GM23248 (cell line): ENCODE measurements around the gene KCNA2. TPM values are rescaled to one million over a fixed set of nuclear protein-coding genes. Genes with fewer than 3 reads are reported as not detected.

Source experiments
- DNase-seq: peaks from one replicate; pipeline ENCODE4 v3.0.0-alpha.2; 2015
- H2AFZ ChIP-seq: fragments of 200-600 bp; sonication (generic); 2 replicates; pipeline ENCODE4 v1.6.1; 2016; ENCODE audit warnings: antibody characterized with exemption
- H3F3A ChIP-seq: fragments of 200-600 bp; sonication (generic); 2 replicates; pipeline ENCODE4 v1.6.1; 2016; ENCODE audit warnings: mild to moderate bottlenecking, antibody characterized with exemption, mixed run types; ENCODE audit not compliant: insufficient read depth
- H3K27ac ChIP-seq: fragments of 200-600 bp; sonication (generic); 2 replicates; pipeline ENCODE4 v1.5.1; 2016; ENCODE audit warnings: mild to moderate bottlenecking
- H3K27me3 ChIP-seq: fragments of 200-600 bp; sonication (generic); replicated peaks from 2 replicates; pipeline ENCODE4 v1.6.1; 2016; ENCODE audit warnings: mild to moderate bottlenecking; ENCODE audit not compliant: insufficient read depth
- H3K36me3 ChIP-seq: fragments of 200-600 bp; sonication (generic); 2 replicates; pipeline ENCODE4 v1.6.1; 2016; ENCODE audit warnings: low read depth, mild to moderate bottlenecking
- H3K4me1 ChIP-seq: fragments of 200-600 bp; sonication (generic); 2 replicates; pipeline ENCODE4 v1.6.1; 2016; ENCODE audit warnings: mild to moderate bottlenecking; ENCODE audit not compliant: insufficient read depth
- H3K4me2 ChIP-seq: fragments of 200-600 bp; sonication (generic); one replicate; pipeline ENCODE4 v1.6.1; 2016; ENCODE audit warnings: mild to moderate bottlenecking; ENCODE audit not compliant: unreplicated experiment
- H3K4me3 ChIP-seq: fragments of 200-600 bp; sonication (generic); 2 replicates; pipeline ENCODE4 v1.5.1; 2016; ENCODE audit warnings: mild to moderate bottlenecking
- H3K79me2 ChIP-seq: fragments of 200-600 bp; sonication (generic); 2 replicates; pipeline ENCODE4 v1.6.1; 2016; ENCODE audit warnings: mild to moderate bottlenecking; ENCODE audit not compliant: insufficient read depth
- H3K9ac ChIP-seq: fragments of 200-600 bp; sonication (generic); 2 replicates; pipeline ENCODE4 v1.6.1; 2016; ENCODE audit warnings: mild to moderate bottlenecking
- H3K9me2 ChIP-seq: fragments of 200-600 bp; sonication (generic); 2 replicates; pipeline ENCODE4 v1.6.1; 2016; ENCODE audit warnings: mixed run types, mild to moderate bottlenecking, moderate library complexity; ENCODE audit not compliant: insufficient read depth
- H3K9me3 ChIP-seq: fragments of 200-600 bp; sonication (generic); one replicate; pipeline ENCODE4 v1.6.1; 2017; ENCODE audit warnings: low read depth
- H4K20me1 ChIP-seq: fragments of 200-600 bp; sonication (generic); 2 replicates; pipeline ENCODE4 v1.6.0; 2016; ENCODE audit not compliant: insufficient read depth
- EZH2 ChIP-seq: fragments of 200-600 bp; sonication (generic); IDR thresholded peaks from 2 replicates; pipeline ENCODE4 v1.6.1; 2018; ENCODE audit warnings: antibody characterized with exemption, mild to moderate bottlenecking; ENCODE audit not compliant: insufficient read depth, poor library complexity, severe bottlenecking
- EZH2phosphoT487 ChIP-seq: fragments of 200-600 bp; sonication (generic); IDR thresholded peaks from 2 replicates; pipeline ENCODE4 v1.6.1; 2018; ENCODE audit warnings: antibody characterized with exemption, moderate library complexity, mild to moderate bottlenecking, low read depth; ENCODE audit not compliant: insufficient read depth
- WGBS, 2 experiments: methylation state at CpG; one replicate each; pipeline ENCODE4 v1.1.6; 2015 to 2017; ENCODE audit warnings: low lambda C conversion rate in 2 of 2, low coverage in 1 of 2; ENCODE audit errors: missing lambda C conversion rate in 2 of 2; 5-methylcytosine and 5-hydroxymethylcytosine counted together
- in situ Hi-C: fragments of 300-500 bp; cut with MboI; formaldehyde crosslinking; loops from 2 replicates; pipeline ENCODE4 v1.15.0; 2020
- polyA plus RNA-seq: library from polyadenylated mRNA; unstranded; fragments of >200 nt; fragmentation: Nextera tagmentation; extraction: Ambion mirVana; gene quantifications from 2 replicates; pipeline ENCODE4 v1.2.1, GENCODE V29; 2016
- total RNA-seq: library from RNA; depleted of rRNA; stranded (reverse); fragments of >200 nt; shearing (Covaris generic); gene quantifications from 2 replicates; pipeline ENCODE4 v1.2.3, GENCODE V29; 2014

Gene KCNA2
- total and polyA plus RNA-seq, 2 experiments from 2014 or later, result not detected

DNA sequence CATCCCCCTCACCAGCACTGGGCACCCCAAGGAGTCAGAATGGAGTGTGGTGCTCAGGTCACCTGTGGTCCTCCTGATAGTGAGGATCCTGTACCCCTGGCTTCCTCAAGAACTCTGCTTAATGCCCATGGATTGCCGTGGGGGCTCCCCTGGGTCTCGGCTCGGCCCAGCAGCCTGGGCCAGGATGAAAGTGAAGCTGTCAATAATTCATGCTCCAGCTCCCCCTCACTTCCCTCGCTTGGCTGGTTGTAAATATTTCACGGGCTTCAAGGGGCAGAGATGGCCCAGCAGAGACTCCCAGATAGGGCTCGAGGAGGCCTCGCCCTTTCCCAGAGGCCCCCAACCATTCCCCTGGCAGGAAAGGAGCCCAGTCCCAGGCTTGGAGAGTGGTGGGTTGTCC, 44.6 kb downstream of the KCNA2 start:
- Histone ChIP-seq H3K4me2 (no peak overlapping the region), H3K9ac (no peak overlapping the region), H3K79me2 (no peaks in the 10 kb centered on the region), H3F3A (no peaks in the 10 kb centered on the region), H3K4me3 (no peak overlapping the region), H3K27me3 (peaks cover 7% of the 10 kb centered on the region), H4K20me1 (no peaks in the 10 kb centered on the region), H3K9me2 (no peaks in the 10 kb centered on the region), H3K9me3 (no peaks in the 10 kb centered on the region), H3K36me3 (no peaks in the 10 kb centered on the region), H2AFZ (no peak overlapping the region), H3K4me1 (no peaks in the 10 kb centered on the region), H3K27ac (no peak overlapping the region)
- TF ChIP-seq EZH2 (no peak), EZH2phosphoT487 (no peak)
- DNase-seq, result no peak
- WGBS, 2 experiments, result 10% methylated on average over 7 of the region's 7 CpGs
- in situ Hi-C loops, result no loop called here

GRCh38 chr1:110559157-110559556, 47.0 kb downstream of the KCNA2 start:
- no peaks in the 10 kb centered on the region for H3K79me2 ChIP-seq
- H3K4me2 ChIP-seq, result no peak overlapping the region
- H3K36me3 ChIP-seq, result no peaks in the 10 kb centered on the region
- H3K9ac ChIP-seq, result no peak overlapping the region
- H2AFZ ChIP-seq, result no peak overlapping the region
- H4K20me1 ChIP-seq, result no peaks in the 10 kb centered on the region
- peak; percentile 9 for DNase-seq
- in situ Hi-C loops, result no loop called here
- H3K4me3 ChIP-seq, result no peak overlapping the region
- H3K27me3 ChIP-seq, result peaks cover 13% of the 10 kb centered on the region
- no peaks in the 10 kb centered on the region for H3K9me3 ChIP-seq
- TF ChIP-seq EZH2 (no peak), EZH2phosphoT487 (no peak)
- H3F3A ChIP-seq, result no peaks in the 10 kb centered on the region
- no peaks in the 10 kb centered on the region for H3K4me1 ChIP-seq
- no peaks in the 10 kb centered on the region for H3K9me2 ChIP-seq
- H3K27ac ChIP-seq, result no peak overlapping the region
- 18 to 21% methylated on average over 4 of the region's 4 CpGs for WGBS, 2 experiments

GRCh38 chr1:110557481-110557880, 48.7 kb downstream of the KCNA2 start:
- TF ChIP-seq EZH2phosphoT487 (no peak), EZH2 (no peak)
- Histone ChIP-seq H3K4me1 (no peaks in the 10 kb centered on the region), H3K79me2 (no peaks in the 10 kb centered on the region), H3K9me3 (no peaks in the 10 kb centered on the region), H3F3A (no peaks in the 10 kb centered on the region), H3K9ac (no peak overlapping the region), H3K27ac (no peak overlapping the region), H3K4me2 (no peak overlapping the region), H2AFZ (no peak overlapping the region), H3K9me2 (no peaks in the 10 kb centered on the region), H3K27me3 (peaks cover 22% of the 10 kb centered on the region), H4K20me1 (no peaks in the 10 kb centered on the region), H3K4me3 (no peak overlapping the region), H3K36me3 (no peaks in the 10 kb centered on the region)
- WGBS, 2 experiments, result 64 to 73% methylated on average over 3 of the region's 3 CpGs
- DNase-seq, result no peak
- in situ Hi-C loops, result no loop called here

GRCh38 chr1:110556471-110556807, 49.7 kb downstream of the KCNA2 start:
- WGBS, 2 experiments, result 42 to 48% methylated on average over 5 of the region's 5 CpGs
- H4K20me1 ChIP-seq, result no peaks in the 10 kb centered on the region
- no peak for DNase-seq
- no peak overlapping the region for H3K4me2 ChIP-seq
- no peak for TF ChIP-seq EZH2
- no peak for TF ChIP-seq EZH2phosphoT487
- no peaks in the 10 kb centered on the region for H3K36me3 ChIP-seq
- in situ Hi-C loops, result no loop called here
- no peaks in the 10 kb centered on the region for H3K9me3 ChIP-seq
- no peak overlapping the region for H2AFZ ChIP-seq
- H3K27ac ChIP-seq, result no peak overlapping the region
- H3K27me3 ChIP-seq, result peaks cover 19% of the 10 kb centered on the region
- no peaks in the 10 kb centered on the region for H3K4me1 ChIP-seq
- no peaks in the 10 kb centered on the region for H3K79me2 ChIP-seq
- H3K9me2 ChIP-seq, result no peaks in the 10 kb centered on the region
- H3K4me3 ChIP-seq, result no peak overlapping the region
- no peak overlapping the region for H3K9ac ChIP-seq
- H3F3A ChIP-seq, result no peaks in the 10 kb centered on the region

- no peaks in the 10 kb centered on the region for H3K9me3 ChIP-seq
- H3K4me3 ChIP-seq, result no peak overlapping the region
- H3K9me2 ChIP-seq, result no peaks in the 10 kb centered on the region
- no peak overlapping the region for H3K27ac ChIP-seq
- no peaks in the 10 kb centered on the region for H3K36me3 ChIP-seq
- DNase-seq, result no peak
- H3F3A ChIP-seq, result no peaks in the 10 kb centered on the region
- 55 to 63% methylated on average over 11 of the region's 11 CpGs for WGBS, 2 experiments
- H3K9ac ChIP-seq, result no peak overlapping the region
- no peak overlapping the region for H3K4me2 ChIP-seq
- no peaks in the 10 kb centered on the region for H3K4me1 ChIP-seq
- in situ Hi-C loops, result no loop called here
- no peak overlapping the region for H2AFZ ChIP-seq
- H3K27me3 ChIP-seq, result peaks cover 19% of the 10 kb centered on the region
- TF ChIP-seq EZH2 (no peak), EZH2phosphoT487 (no peak)
- no peaks in the 10 kb centered on the region for H4K20me1 ChIP-seq
- no peaks in the 10 kb centered on the region for H3K79me2 ChIP-seq
Measured at GRCh38 chr1:110555807-110556470, 50.2 kb downstream of the KCNA2 start.
